Esophagus squamous epithelium (tissue), 5 donors: ENCODE data around the gene ITPR3. TPM values are rescaled to one million over a fixed set of nuclear protein-coding genes. Genes with fewer than 3 reads are reported as not detected.

ENCODE experiments used
- DNase-seq: peaks from one replicate; lab custom pipeline; 2025; lab: John Stamatoyannopoulos, UW
- H3K27ac ChIP-seq, 4 donors: fragments of 200-600 bp; sonication (generic); one replicate each; pipeline ENCODE4 v1.5.1; 2016 to 2019; ENCODE audit warnings: mild to moderate bottlenecking in 1 of 4
- H3K27me3 ChIP-seq, 4 donors: fragments of 200-600 bp; sonication (generic); 1 replicate in 3 of 4; 2 replicates in 1 of 4; pipeline versions ENCODE4 v1.5.1 to v1.6.0; 2017 to 2021; ENCODE audit warnings: antibody characterized with exemption in 1 of 4
- H3K36me3 ChIP-seq, 3 donors: fragments of 200-600 bp; sonication (generic); one replicate each; pipeline ENCODE4 v1.5.1; 2016 to 2019
- H3K4me1 ChIP-seq, 3 donors: fragments of 200-600 bp; sonication (generic); one replicate each; pipeline ENCODE4 v1.5.1; 2017 to 2019
- H3K4me3 ChIP-seq, 4 donors: fragments of 200-600 bp; sonication (generic); 1 replicate in 3 of 4; 2 replicates in 1 of 4; pipeline ENCODE4 v1.5.1; 2016 to 2019; ENCODE audit warnings: mild to moderate bottlenecking in 2 of 4, moderate library complexity in 1 of 4
- H3K9me3 ChIP-seq, 3 donors: fragments of 200-600 bp; sonication (generic); one replicate each; pipeline ENCODE4 v1.5.1; 2016 to 2019
- POLR2A ChIP-seq, 4 donors: fragments of 450-650 bp; IDR thresholded peaks; one replicate each; pipeline ENCODE4 v1.6.1; 2017; ENCODE audit warnings: antibody characterized with exemption in 4 of 4, mild to moderate bottlenecking in 4 of 4, moderate library complexity in 3 of 4
- WGBS, 2 donors: methylation state at CpG; one replicate each; pipeline ENCODE4 v1.1.5; 2018; 5-methylcytosine and 5-hydroxymethylcytosine counted together
- intact Hi-C: fragments of 100-400 bp; cut with DNase I; formaldehyde crosslinking; loops from one replicate; pipeline ENCODE4 v1.15.0; 2022
- total RNA-seq, 4 donors: library from RNA; depleted of rRNA; stranded (reverse); fragments of >200 nt; gene quantifications; one replicate each; pipeline ENCODE4 v1.1.0, GENCODE V29; 2016
- TF ChIP-seq, protein P1 (sequence below), 6 experiments: fragments of 450-650 bp in 4 of 6; fragments of 200-600 bp in 2 of 6; sonication (generic) in 2 of 6; IDR thresholded peaks; one replicate each; pipeline ENCODE4 v1.5.1; 2016 to 2019; ENCODE audit warnings: antibody characterized with exemption in 6 of 6, mild to moderate bottlenecking in 4 of 6, moderate library complexity in 4 of 6
- donor health status: DM: yes; HTN: yes; CAD: no.

Gene ITPR3
- total RNA-seq, 4 donors from 2014 or later: 21.8 to 39.2 (median 35.3) TPM

DNA sequence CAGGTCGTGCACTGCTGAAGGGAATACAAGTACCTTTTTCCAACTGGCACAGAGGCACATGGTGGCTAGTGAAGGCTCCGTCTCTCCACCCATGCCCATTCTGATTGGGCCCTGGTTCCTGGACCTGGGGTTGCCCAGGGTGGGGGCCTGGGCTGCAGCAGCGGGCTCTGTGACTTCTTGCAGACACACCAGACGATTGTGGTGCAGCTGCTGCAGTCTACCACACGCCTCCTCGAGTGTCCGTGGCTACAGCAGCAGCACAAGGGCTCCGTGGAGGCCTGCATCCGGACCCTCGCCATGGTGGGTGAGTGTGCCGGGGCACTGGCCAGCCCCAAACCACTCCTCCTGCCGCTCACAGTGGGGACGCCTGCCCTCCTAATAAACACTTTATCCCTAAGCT is 61.2 kb downstream of the ITPR3 start:
- H3K36me3 ChIP-seq: peaks cover 30 to 100% (median 42%) of the 10 kb centered on the region in 3 donors
- TF ChIP-seq, protein P1, sequence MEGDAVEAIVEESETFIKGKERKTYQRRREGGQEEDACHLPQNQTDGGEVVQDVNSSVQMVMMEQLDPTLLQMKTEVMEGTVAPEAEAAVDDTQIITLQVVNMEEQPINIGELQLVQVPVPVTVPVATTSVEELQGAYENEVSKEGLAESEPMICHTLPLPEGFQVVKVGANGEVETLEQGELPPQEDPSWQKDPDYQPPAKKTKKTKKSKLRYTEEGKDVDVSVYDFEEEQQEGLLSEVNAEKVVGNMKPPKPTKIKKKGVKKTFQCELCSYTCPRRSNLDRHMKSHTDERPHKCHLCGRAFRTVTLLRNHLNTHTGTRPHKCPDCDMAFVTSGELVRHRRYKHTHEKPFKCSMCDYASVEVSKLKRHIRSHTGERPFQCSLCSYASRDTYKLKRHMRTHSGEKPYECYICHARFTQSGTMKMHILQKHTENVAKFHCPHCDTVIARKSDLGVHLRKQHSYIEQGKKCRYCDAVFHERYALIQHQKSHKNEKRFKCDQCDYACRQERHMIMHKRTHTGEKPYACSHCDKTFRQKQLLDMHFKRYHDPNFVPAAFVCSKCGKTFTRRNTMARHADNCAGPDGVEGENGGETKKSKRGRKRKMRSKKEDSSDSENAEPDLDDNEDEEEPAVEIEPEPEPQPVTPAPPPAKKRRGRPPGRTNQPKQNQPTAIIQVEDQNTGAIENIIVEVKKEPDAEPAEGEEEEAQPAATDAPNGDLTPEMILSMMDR (IDR thresholded peaks at IDR 0.05): no peak
- TF ChIP-seq POLR2A (IDR thresholded peaks at IDR 0.05): no peak
- H3K4me3 ChIP-seq: no peak overlapping the region
- WGBS, 2 donors: 84 to 94% methylated on average over 2 to 9 of the region's 13 CpGs
- no peak overlapping the region for H3K27ac ChIP-seq
- intact Hi-C loops: no loop called here
- H3K9me3 ChIP-seq: no peaks in the 10 kb centered on the region
- H3K4me1 ChIP-seq: no peaks in the 10 kb centered on the region
- DNase-seq: no peak
- no peaks in the 10 kb centered on the region for H3K27me3 ChIP-seq

DNA sequence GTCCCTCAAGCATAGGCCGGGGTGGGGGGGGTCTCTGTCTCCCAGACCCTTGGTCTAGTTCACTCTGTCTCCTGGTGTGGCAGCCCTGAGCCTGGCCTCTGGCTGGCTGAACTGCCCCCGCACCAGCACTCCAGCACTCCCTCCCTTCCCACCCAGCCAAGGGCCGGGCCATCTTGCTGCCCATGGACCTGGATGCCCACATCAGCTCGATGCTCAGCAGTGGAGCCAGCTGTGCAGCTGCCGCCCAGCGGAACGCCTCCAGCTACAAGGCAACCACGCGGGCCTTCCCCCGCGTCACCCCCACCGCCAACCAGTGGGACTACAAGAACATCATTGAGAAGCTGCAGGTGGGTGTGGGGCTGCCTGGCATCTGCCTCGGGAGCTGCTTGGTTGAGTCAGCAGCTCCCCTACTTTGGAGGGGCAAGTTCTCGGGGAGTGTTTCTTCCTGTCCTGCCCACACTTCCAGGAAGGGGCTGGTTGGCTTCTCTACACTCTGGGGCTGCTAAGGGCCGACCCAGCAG is 62.0 kb downstream of the ITPR3 start:
- WGBS, 2 donors: 55 to 90% methylated on average over 3 of the region's 15 CpGs

DNA sequence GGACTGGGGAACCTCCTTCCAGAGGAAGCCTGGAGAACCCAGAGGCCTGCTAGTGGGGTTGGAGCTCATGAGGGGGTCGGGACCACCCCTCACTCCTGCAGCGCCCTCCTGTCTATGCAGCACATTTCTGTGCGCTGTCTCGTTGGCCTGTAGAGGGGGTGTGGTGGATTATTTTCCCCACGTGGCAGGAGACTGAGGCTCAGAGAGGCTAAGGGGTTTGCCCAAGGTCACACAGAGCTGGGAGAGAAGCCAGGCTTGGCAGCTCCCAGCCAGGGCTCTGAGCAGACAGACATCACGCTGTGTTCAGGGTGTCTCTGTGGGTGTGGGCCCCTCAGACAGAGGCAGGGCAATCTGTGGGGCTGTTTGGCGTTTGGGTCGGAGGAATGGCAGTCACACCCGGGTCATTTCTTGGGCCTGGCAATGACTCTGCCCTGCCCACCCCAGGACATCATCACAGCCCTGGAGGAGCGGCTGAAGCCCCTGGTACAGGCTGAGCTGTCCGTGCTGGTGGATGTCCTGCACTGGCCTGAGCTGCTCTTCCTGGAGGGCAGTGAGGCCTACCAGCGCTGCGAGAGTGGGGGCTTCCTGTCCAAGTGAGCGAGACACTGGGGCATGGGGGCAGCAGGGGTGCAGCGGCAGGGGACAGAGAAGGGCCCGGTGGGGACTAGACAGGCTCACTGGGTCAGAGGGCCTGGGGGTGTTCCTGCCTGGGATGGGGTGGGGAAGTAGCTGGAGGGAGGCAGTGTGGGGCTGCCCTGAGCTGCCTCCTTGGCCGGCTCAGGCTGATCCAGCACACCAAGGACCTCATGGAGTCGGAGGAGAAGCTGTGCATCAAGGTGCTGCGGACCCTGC is 62.7 kb downstream of the ITPR3 start:
- TF ChIP-seq, protein P1 (IDR thresholded peaks at IDR 0.05): no peak
- TF ChIP-seq POLR2A (IDR thresholded peaks at IDR 0.05): no peak
- no peak for DNase-seq
- WGBS, 2 donors: 83 to 100% methylated on average over 2 to 8 of the region's 19 CpGs
- Histone ChIP-seq H3K27ac (no peak overlapping the region), H3K4me3 (no peak overlapping the region), H3K9me3 (no peaks in the 10 kb centered on the region), H3K27me3 (no peaks in the 10 kb centered on the region), H3K36me3 (peaks cover 32 to 100% (median 42%) of the 10 kb centered on the region in 3 donors), H3K4me1 (no peaks in the 10 kb centered on the region)
- intact Hi-C loops: no loop called here

More for the DNA sequence above, 62.0 kb downstream of the ITPR3 start:
- H3K9me3 ChIP-seq: no peaks in the 10 kb centered on the region
- intact Hi-C loops: no loop called here
- no peaks in the 10 kb centered on the region for H3K4me1 ChIP-seq
- H3K4me3 ChIP-seq: no peak overlapping the region
- no peaks in the 10 kb centered on the region for H3K27me3 ChIP-seq
- no peak overlapping the region for H3K27ac ChIP-seq
- TF ChIP-seq POLR2A (IDR thresholded peaks at IDR 0.05): no peak
- TF ChIP-seq, protein P1 (IDR thresholded peaks at IDR 0.05): no peak
- H3K36me3 ChIP-seq: peaks cover 30 to 100% (median 42%) of the 10 kb centered on the region in 3 donors
- DNase-seq: no peak

DNA sequence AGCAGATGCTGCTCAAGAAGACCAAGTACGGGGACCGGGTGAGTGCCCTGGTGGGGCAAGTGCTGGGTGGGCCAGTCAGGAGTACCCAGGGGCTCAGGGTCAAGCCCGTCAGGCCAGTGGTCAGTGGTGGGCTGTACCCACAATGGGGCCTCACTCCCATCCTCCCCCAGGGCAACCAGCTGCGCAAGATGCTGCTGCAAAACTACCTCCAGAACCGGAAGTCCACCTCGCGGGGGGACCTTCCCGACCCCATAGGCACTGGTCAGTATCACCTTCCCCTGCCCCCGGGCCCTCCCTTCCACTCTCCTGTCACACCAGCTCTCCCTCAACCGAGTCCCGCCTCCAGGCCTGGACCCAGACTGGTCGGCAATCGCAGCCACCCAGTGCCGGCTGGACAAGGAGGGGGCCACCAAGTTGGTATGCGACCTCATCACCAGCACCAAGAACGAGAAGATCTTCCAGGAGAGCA is 63.3 kb downstream of the ITPR3 start:
- DNase-seq: no peak
- H3K27ac ChIP-seq: no peak overlapping the region
- H3K4me3 ChIP-seq: no peak overlapping the region
- H3K27me3 ChIP-seq: no peaks in the 10 kb centered on the region
- no peaks in the 10 kb centered on the region for H3K9me3 ChIP-seq
- intact Hi-C loops: no loop called here
- peaks cover 39 to 100% (median 42%) of the 10 kb centered on the region in 3 donors for H3K36me3 ChIP-seq
- WGBS, 2 donors: 80 to 95% methylated on average over 1 to 7 of the region's 16 CpGs
- TF ChIP-seq POLR2A (IDR thresholded peaks at IDR 0.05): no peak
- TF ChIP-seq, protein P1 (IDR thresholded peaks at IDR 0.05): no peak
- H3K4me1 ChIP-seq: no peaks in the 10 kb centered on the region

DNA sequence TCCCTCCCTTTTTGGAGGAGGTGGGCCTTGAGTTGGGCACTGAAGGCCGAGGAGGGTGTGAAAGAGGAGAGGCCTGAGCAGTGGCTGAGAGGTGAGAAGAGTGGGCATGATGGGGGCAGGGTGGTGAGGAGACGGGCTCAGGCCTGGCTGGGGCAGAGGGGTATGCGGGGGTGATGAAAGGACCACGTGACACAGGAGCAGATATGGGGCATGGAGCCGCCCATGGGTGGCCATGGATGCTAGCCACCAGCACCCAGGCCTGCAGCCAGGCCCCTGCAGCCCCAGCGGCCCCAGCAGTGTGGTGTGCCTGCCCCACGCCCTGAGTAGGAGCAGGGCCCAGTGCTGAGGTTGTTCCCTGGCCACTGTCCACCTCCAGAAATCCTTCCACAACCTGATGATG is 63.9 kb downstream of the ITPR3 start:
- no peak for TF ChIP-seq POLR2A (IDR thresholded peaks at IDR 0.05)
- TF ChIP-seq, protein P1 (IDR thresholded peaks at IDR 0.05): no peak
- Histone ChIP-seq H3K36me3 (peaks cover 34 to 100% (median 40%) of the 10 kb centered on the region in 3 donors), H3K27me3 (no peaks in the 10 kb centered on the region), H3K4me1 (no peaks in the 10 kb centered on the region), H3K27ac (no peak overlapping the region), H3K9me3 (no peaks in the 10 kb centered on the region), H3K4me3 (no peak overlapping the region)
- DNase-seq: no peak
- intact Hi-C loops: no loop called here
- WGBS, 2 donors: 95 to 97% methylated on average over 4 to 5 of the region's 7 CpGs
